Caco-2 (cell line): ENCODE measurements around the gene PTGER2. TPM values are rescaled to one million over a fixed set of nuclear protein-coding genes. Genes with fewer than 3 reads are reported as not detected.

Experiments
- Bru-seq: library from RNA; stranded (reverse); fragments of 400-500 nt; gene quantifications from one replicate; lab custom pipeline; 2021; lab: Mats Ljungman, UMichigan
- BruChase-seq, 2 experiments: library from RNA; stranded (reverse); fragments of 400-500 nt; gene quantifications; one replicate each; lab custom pipeline; 2021; lab: Mats Ljungman, UMichigan
- BruUV-seq: library from RNA; stranded (reverse); fragments of 400-500 nt; replicated peaks from 2 replicates; lab custom pipeline; 2021; lab: Mats Ljungman, UMichigan
- CTCF ChIA-PET: fragments of 300-600 bp; sonication (Branson Sonifier 250); formaldehyde crosslinking; loops from one replicate; lab custom pipeline; 2022; ENCODE audit warnings: antibody characterized with exemption; lab: Charles Lee
- POLR2A ChIA-PET: fragments of 300-600 bp; sonication (Branson Sonifier 250); formaldehyde crosslinking; loops from one replicate; lab custom pipeline; 2022; ENCODE audit warnings: antibody characterized with exemption; lab: Charles Lee
- DNase-seq, 2 experiments: peaks; one replicate each; pipeline versions ENCODE4 v3.0.0 to v3.0.0-alpha.2; 2020 to 2022
- H3K27me3 ChIP-seq: replicated peaks from 2 replicates; pipeline ENCODE4 v1.6.0; 2011; ENCODE audit warnings: low read length; ENCODE audit not compliant: control insufficient read depth, insufficient read depth
- H3K36me3 ChIP-seq: 2 replicates; pipeline ENCODE4 v1.5.1; 2011; ENCODE audit warnings: low read length; ENCODE audit not compliant: control insufficient read depth, insufficient read depth
- H3K4me1 ChIP-seq: fragments of 250-450 bp; sonication (Bioruptor Pico); 2 replicates; pipeline ENCODE4 v1.5.1; 2020; ENCODE audit warnings: mild to moderate bottlenecking
- H3K4me3 ChIP-seq: 2 replicates; pipeline ENCODE4 v1.5.1; 2011; ENCODE audit warnings: low read depth, mild to moderate bottlenecking, control low read depth, low read length
- H3K9me3 ChIP-seq: fragments of 250-450 bp; sonication (Bioruptor Pico); 2 replicates; pipeline ENCODE4 v1.5.1; 2020; ENCODE audit warnings: mild to moderate bottlenecking, moderate library complexity
- H3K27ac Mint-ChIP-seq: one replicate; pipeline ENCODE4 v1.8.0; 2022; ENCODE audit warnings: mixed read lengths; ENCODE audit not compliant: unreplicated experiment
- H3K27me3 Mint-ChIP-seq: one replicate; pipeline ENCODE4 v1.8.0; 2022; ENCODE audit warnings: mixed read lengths; ENCODE audit not compliant: insufficient read depth, unreplicated experiment
- H3K36me3 Mint-ChIP-seq: one replicate; pipeline ENCODE4 v1.8.0; 2022; ENCODE audit warnings: mild to moderate bottlenecking, mixed read lengths; ENCODE audit not compliant: insufficient read depth, unreplicated experiment
- H3K4me1 Mint-ChIP-seq: one replicate; pipeline ENCODE4 v1.8.0; 2022; ENCODE audit warnings: low read depth, mixed read lengths; ENCODE audit not compliant: unreplicated experiment
- H3K4me3 Mint-ChIP-seq: one replicate; pipeline ENCODE4 v1.8.0; 2022; ENCODE audit warnings: mild to moderate bottlenecking, moderate library complexity, mixed read lengths; ENCODE audit not compliant: unreplicated experiment
- H3K9me3 Mint-ChIP-seq: one replicate; pipeline ENCODE4 v1.8.0; 2022; ENCODE audit warnings: mixed read lengths; ENCODE audit not compliant: unreplicated experiment
- CTCF ChIP-seq, 2 experiments: fragments of 200-600 bp in 1 of 2; IDR thresholded peaks; 1 replicate in 1 of 2; 2 replicates in 1 of 2; pipeline versions ENCODE4 v1.5.1 to v1.8.0; 2011 to 2022; ENCODE audit warnings: antibody characterized with exemption in 1 of 2, control low read depth in 1 of 2, inconsistent platforms in 1 of 2, low read depth in 1 of 2, low read length in 1 of 2, mild to moderate bottlenecking in 1 of 2, moderate library complexity in 1 of 2; ENCODE audit not compliant: insufficient read depth in 1 of 2, severe bottlenecking in 1 of 2, unreplicated experiment in 1 of 2
- intact Hi-C: fragments of 100-400 bp; cut with micrococcal nuclease; formaldehyde crosslinking; loops from one replicate; pipeline ENCODE4 v1.10.0; 2022; ENCODE audit not compliant: unreplicated experiment
- long read RNA-seq: library from polyadenylated mRNA; stranded (forward); transcript quantifications from one replicate; pipeline ENCODE4 v2.0.0, GENCODE V29; 2022
- total RNA-seq: library from RNA; stranded (reverse); gene quantifications from 2 replicates; pipeline ENCODE4 v1.2.3, GENCODE V29; 2022

Gene PTGER2
- total RNA-seq, result 0.27 and 0.39 TPM in 2 replicates
- percentile 27 among the genes with signal in this experiment for Bru-seq, nascent RNA
- BruChase-seq, experiment 1, labeled RNA remaining after a 2-hour chase, result percentile 24 among the genes with signal in this experiment
- percentile 21 among the genes with signal in this experiment for BruChase-seq, experiment 2, labeled RNA remaining after a 6-hour chase
- long read RNA-seq, result 0 reads

GRCh38 chr14:52313903-52314594 lies at the start of gene PTGER2:
PTGER2 (plus strand) TSS chr14:52314312; CDS start chr14:52314549, 237 bp downstream.
- no TSS peak for BruUV-seq
- no peaks in the 10 kb centered on the region; the same call in 1 of the 2 replicates for H3K27me3 ChIP-seq
- no peaks in the 10 kb centered on the region for H3K9me3 ChIP-seq
- POLR2A ChIA-PET, result interaction anchor here (0.5 kb wide), 1 partner anchor 441 kb away, joined by 4 read pairs; no protein-coding TSS in a partner anchor
- intact Hi-C loops, result loop anchor here (10.0 kb wide), 1 partner anchor 91 kb away; no protein-coding TSS in a partner anchor
- H3K27me3 Mint-ChIP-seq, result peaks cover 28% of the 10 kb centered on the region
- H3K36me3 Mint-ChIP-seq, result peaks cover 5% of the 10 kb centered on the region
- H3K4me3 Mint-ChIP-seq, result peak within 1 kb of the TSS; percentile 95
- H3K9me3 Mint-ChIP-seq, result no peaks in the 10 kb centered on the region
- peak within 1 kb of the TSS; percentile 46 for H3K4me3 ChIP-seq
- CTCF ChIA-PET, result no interaction called here
- no peaks in the 10 kb centered on the region for H3K36me3 ChIP-seq
- H3K27ac Mint-ChIP-seq, result peak within 1 kb of the TSS; percentile 69
- no peaks in the 10 kb centered on the region for H3K4me1 ChIP-seq
- H3K4me1 Mint-ChIP-seq, result peaks cover 16% of the 10 kb centered on the region
- peak; percentile 73 to 74 for DNase-seq
- no peak for TF ChIP-seq CTCF (IDR thresholded peaks at IDR 0.05; ENCODE audit: insufficient read depth in 1 of 2, low read depth in 1 of 2, low read length in 1 of 2, severe bottlenecking in 1 of 2, unreplicated experiment in 1 of 2)

- Mint-ChIP-seq H3K36me3 (no peaks in the 10 kb centered on the region), H3K4me3 (no peak overlapping the region), H3K27ac (no peak overlapping the region), H3K9me3 (peaks cover 10% of the 10 kb centered on the region), H3K27me3 (peaks cover 3% of the 10 kb centered on the region), H3K4me1 (no peaks in the 10 kb centered on the region)
- intact Hi-C loops, result no loop called here
- H3K36me3 ChIP-seq, result no peaks in the 10 kb centered on the region
- CTCF ChIA-PET, result no interaction called here
- peaks cover 5% of the 10 kb centered on the region for H3K9me3 ChIP-seq
- H3K4me3 ChIP-seq, result no peak overlapping the region
- H3K27me3 ChIP-seq, result no peaks in the 10 kb centered on the region
- no peak for TF ChIP-seq CTCF (IDR thresholded peaks at IDR 0.05; ENCODE audit: insufficient read depth in 1 of 2, low read depth in 1 of 2, low read length in 1 of 2, severe bottlenecking in 1 of 2, unreplicated experiment in 1 of 2)
- H3K4me1 ChIP-seq, result no peaks in the 10 kb centered on the region
- POLR2A ChIA-PET, result no interaction called here
- BruUV-seq, result no TSS peak
- no peak for DNase-seq
Measured at GRCh38 chr14:52265253-52265652, 48.9 kb upstream of the PTGER2 start.

- no peak for TF ChIP-seq CTCF (IDR thresholded peaks at IDR 0.05; ENCODE audit: insufficient read depth in 1 of 2, low read depth in 1 of 2, low read length in 1 of 2, severe bottlenecking in 1 of 2, unreplicated experiment in 1 of 2)
- H3K9me3 Mint-ChIP-seq, result peaks cover under 1% of the 10 kb centered on the region
- H3K4me1 Mint-ChIP-seq, result no peaks in the 10 kb centered on the region
- CTCF ChIA-PET, result no interaction called here
- no peak for DNase-seq
- intact Hi-C loops, result no loop called here
- Histone ChIP-seq H3K4me3 (no peak overlapping the region), H3K9me3 (peaks cover 5% of the 10 kb centered on the region), H3K36me3 (no peaks in the 10 kb centered on the region), H3K27me3 (no peaks in the 10 kb centered on the region), H3K4me1 (no peaks in the 10 kb centered on the region)
- peaks cover 3% of the 10 kb centered on the region for H3K27me3 Mint-ChIP-seq
- no peak overlapping the region for H3K4me3 Mint-ChIP-seq
- POLR2A ChIA-PET, result no interaction called here
- H3K36me3 Mint-ChIP-seq, result no peaks in the 10 kb centered on the region
- no TSS peak for BruUV-seq
- no peak overlapping the region for H3K27ac Mint-ChIP-seq
Measured at GRCh38 chr14:52266179-52266578, 47.9 kb upstream of the PTGER2 start.
